IMR-90 (cell line): ENCODE measurements around the gene BCAR1. TPM values are rescaled to one million over a fixed set of nuclear protein-coding genes. Genes with fewer than 3 reads are reported as not detected.
A peak's percentile ranks its signal among the peaks of the same experiment; 100 is the strongest.

Experiments used
- ATAC-seq: fragments of 200-7000 bp; cut with Tn5 transposase; 2 replicates; pipeline ENCODE4 v1.9.1; 2020; ENCODE audit warnings: low read depth, mild to moderate bottlenecking, moderate library complexity
- BruUV-seq: library from RNA; stranded (reverse); fragments of 400-500 nt; replicated peaks from 2 replicates; lab custom pipeline; 2021; lab: Mats Ljungman, UMichigan
- CTCF ChIA-PET: fragments of 300-600 bp; formaldehyde crosslinking; extraction: SDS; loops from one replicate; lab custom pipeline; 2021; ENCODE audit warnings: antibody characterized with exemption; lab: Yijun Ruan, JAX
- POLR2A ChIA-PET: fragments of 300-600 bp; sonication (Branson Sonifier 250); formaldehyde crosslinking; loops from one replicate; lab custom pipeline; 2022; ENCODE audit warnings: antibody characterized with exemption; ENCODE audit not compliant: unreplicated experiment; lab: Charles Lee
- DNase-seq: peaks from one replicate; pipeline ENCODE4 v3.0.0; 2013
- H2AFZ ChIP-seq: replicated peaks from 2 replicates; pipeline ENCODE3; 2013; ENCODE audit warnings: low read length, mild to moderate bottlenecking; ENCODE audit not compliant: poor library complexity
- H2AK5ac ChIP-seq: 2 replicates; pipeline ENCODE4 v1.6.1; 2013; ENCODE audit warnings: low read depth, low read length, inconsistent platforms
- H2AK9ac ChIP-seq: replicated peaks from 2 replicates; pipeline ENCODE3; 2013; ENCODE audit warnings: mild to moderate bottlenecking, low read depth, low read length, moderate library complexity; ENCODE audit not compliant: poor library complexity
- H2BK120ac ChIP-seq: 2 replicates; pipeline ENCODE4 v1.6.1; 2013; ENCODE audit warnings: low read depth, low read length, inconsistent platforms
- H2BK15ac ChIP-seq: 3 replicates; pipeline ENCODE4 v1.6.1; 2013; ENCODE audit warnings: low read depth, low read length, inconsistent platforms
- H2BK20ac ChIP-seq: 2 replicates; pipeline ENCODE4 v1.6.1; 2013; ENCODE audit warnings: low read depth, mild to moderate bottlenecking, inconsistent platforms, low read length, moderate library complexity
- H2BK5ac ChIP-seq: 2 replicates; pipeline ENCODE4 v1.6.1; 2013; ENCODE audit warnings: mild to moderate bottlenecking, low read depth, low read length, inconsistent platforms; ENCODE audit not compliant: poor library complexity, severe bottlenecking
- H3K14ac ChIP-seq: replicated peaks from 2 replicates; pipeline ENCODE4 v1.6.1; 2013; ENCODE audit warnings: low read depth, low read length, inconsistent platforms
- H3K18ac ChIP-seq: 2 replicates; pipeline ENCODE4 v1.6.1; 2013; ENCODE audit warnings: low read depth, low read length, control low read depth
- H3K23ac ChIP-seq: 2 replicates; pipeline ENCODE4 v1.6.1; 2013; ENCODE audit warnings: low read depth, low read length, inconsistent platforms
- H3K27ac ChIP-seq: 2 replicates; pipeline ENCODE4 v1.5.1; 2013; ENCODE audit warnings: mild to moderate bottlenecking, control low read depth, low read length; ENCODE audit not compliant: insufficient read depth
- H3K27me3 ChIP-seq: 2 replicates; pipeline ENCODE4 v1.6.1; 2013; ENCODE audit warnings: low read length; ENCODE audit not compliant: control insufficient read depth, insufficient read depth
- H3K36me3 ChIP-seq: 2 replicates; pipeline ENCODE4 v1.6.1; 2013; ENCODE audit warnings: low read length, mixed read lengths; ENCODE audit not compliant: control insufficient read depth, insufficient read depth
- H3K4ac ChIP-seq: 2 replicates; pipeline ENCODE4 v1.6.1; 2013; ENCODE audit warnings: low read depth, low read length, inconsistent platforms
- H3K4me1 ChIP-seq: 2 replicates; pipeline ENCODE4 v1.6.1; 2013; ENCODE audit warnings: low read length, mixed read lengths; ENCODE audit not compliant: control insufficient read depth, insufficient read depth
- H3K4me2 ChIP-seq: 2 replicates; pipeline ENCODE4 v1.6.1; 2013; ENCODE audit warnings: low read depth, mild to moderate bottlenecking, control low read depth, low read length, moderate library complexity
- H3K4me3 ChIP-seq: 2 replicates; pipeline ENCODE4 v1.5.1; 2013; ENCODE audit warnings: low read depth, mild to moderate bottlenecking, control low read depth, low read length, moderate library complexity; ENCODE audit not compliant: insufficient read depth
- H3K56ac ChIP-seq: 2 replicates; pipeline ENCODE4 v1.6.1; 2013; ENCODE audit warnings: low read length, inconsistent platforms; ENCODE audit not compliant: insufficient read depth; ENCODE audit errors: extremely low read depth
- H3K79me1 ChIP-seq, 2 experiments: 2 replicates each; pipeline ENCODE4 v1.6.1; 2013; ENCODE audit warnings: low read length in 2 of 2, inconsistent platforms in 1 of 2, low read depth in 1 of 2
- H3K9ac ChIP-seq: 2 replicates; pipeline ENCODE4 v1.6.1; 2013; ENCODE audit warnings: low read depth, low read length, control low read depth
- H3K9me1 ChIP-seq: 2 replicates; pipeline ENCODE4 v1.6.1; 2013; ENCODE audit warnings: low read length, inconsistent platforms; ENCODE audit not compliant: insufficient read depth
- H3K9me3 ChIP-seq: 2 replicates; pipeline ENCODE4 v1.6.1; 2013; ENCODE audit warnings: low read length; ENCODE audit not compliant: control insufficient read depth, insufficient read depth
- H4K20me1 ChIP-seq: 2 replicates; pipeline ENCODE4 v1.6.1; 2013; ENCODE audit warnings: low read length, inconsistent platforms; ENCODE audit not compliant: insufficient read depth
- H4K5ac ChIP-seq: 2 replicates; pipeline ENCODE4 v1.6.1; 2013; ENCODE audit warnings: mild to moderate bottlenecking, low read depth, low read length, control low read depth
- H4K8ac ChIP-seq, 2 experiments: 2 replicates each; pipeline ENCODE4 v1.6.1; 2013; ENCODE audit warnings: low read depth in 2 of 2, low read length in 2 of 2, control low read depth in 1 of 2, inconsistent platforms in 1 of 2
- H4K91ac ChIP-seq: 2 replicates; pipeline ENCODE4 v1.6.1; 2013; ENCODE audit warnings: low read depth, low read length, inconsistent platforms; ENCODE audit not compliant: insufficient read depth
- FOS ChIP-seq: fragments of 150-350 bp; IDR thresholded peaks from 2 replicates; pipeline ENCODE4 v1.6.1; 2016; ENCODE audit warnings: low read depth, low read length
- MAZ ChIP-seq: IDR thresholded peaks from 2 replicates; pipeline ENCODE4 v1.6.1; 2012; ENCODE audit warnings: low read depth, mild to moderate bottlenecking, low read length, improper control_type of control experiment, moderate library complexity, borderline replicate concordance
- WGBS, 2 experiments: methylation state at CpG; one replicate each; pipeline versions ENCODE4 v1.1.5 to v1.1.7; 2013; ENCODE audit warnings: missing lambda C conversion rate in 2 of 2; ENCODE audit not compliant: insufficient read length in 1 of 2; ENCODE audit errors: extremely low coverage in 2 of 2; 5-methylcytosine and 5-hydroxymethylcytosine counted together
- dilution Hi-C: fragments of 300-500 bp; cut with HindIII; formaldehyde crosslinking; loops from one replicate; pipeline ENCODE4 v1.14.3; 2018; ENCODE audit warnings: low sequenced_read_pairs; ENCODE audit not compliant: unreplicated experiment
- in situ Hi-C: fragments of 300-500 bp; cut with MboI; formaldehyde crosslinking; loops from 3 replicates; pipeline ENCODE4 v1.14.3; 2019; ENCODE audit warnings: low sequenced_read_pairs, inconsistent platforms, mixed read lengths
- intact Hi-C: fragments of 100-400 bp; cut with micrococcal nuclease; formaldehyde crosslinking; loops from 2 replicates; pipeline ENCODE4 v1.10.0; 2022
- polyA plus RNA-seq, 3 experiments: library from polyadenylated mRNA; depleted of rRNA; stranded (reverse); fragments of >200 nt; gene quantifications; 2 replicates each; pipeline ENCODE4 v1.2.3, GENCODE V29; 2012; ENCODE audit warnings: low replicate concordance in 1 of 3
- total RNA-seq: library from RNA; depleted of rRNA; stranded (reverse); fragments of >200 nt; gene quantifications from 2 replicates; pipeline ENCODE4 v1.2.3, GENCODE V29; 2012

The BCAR1 gene
- total and polyA plus RNA-seq, 2 of the 4 experiments (the other 2 are of a cell fraction), result 18.1 to 99.4 TPM

- H2AK5ac ChIP-seq, result no peak overlapping the region
- DNase-seq (peak; percentile 26), ATAC-seq (peak; percentile 16)
- H3K27me3 ChIP-seq, result no peaks in the 10 kb centered on the region
- H2AFZ ChIP-seq, result peak overlapping the region; percentile 58
- H2BK120ac ChIP-seq, result no peak overlapping the region
- H4K91ac ChIP-seq, result no peak overlapping the region
- H2AK9ac ChIP-seq, result peak overlapping the region; percentile 90
- no peak overlapping the region for H3K27ac ChIP-seq
- no peaks in the 10 kb centered on the region for H3K9me3 ChIP-seq
- dilution Hi-C loops, result no loop called here
- no peak overlapping the region for H2BK15ac ChIP-seq
- H3K4me3 ChIP-seq, result no peak overlapping the region
- H3K4ac ChIP-seq, result no peak overlapping the region
- no peak for TF ChIP-seq FOS
- TF ChIP-seq MAZ, result peak; percentile 22; the same call in 1 of the 2 replicates
- no peak overlapping the region for H2BK20ac ChIP-seq
- no peak overlapping the region for H2BK5ac ChIP-seq
- CTCF ChIA-PET, result no interaction called here
- H3K56ac ChIP-seq, result no peak overlapping the region
- H3K36me3 ChIP-seq, result peaks cover 27% of the 10 kb centered on the region
- no peak overlapping the region for H3K9ac ChIP-seq
- H3K9me1 ChIP-seq, result peaks cover 6% of the 10 kb centered on the region; the same call in 1 of the 2 replicates
- peaks cover 0 to 38% of the 10 kb centered on the region in 2 experiments; a peak in 2 of 4 replicates for H3K79me1 ChIP-seq
- H3K14ac ChIP-seq, result no peak overlapping the region
- WGBS, 2 experiments, result 80% methylated on average over 2 of the region's 12 CpGs; no CpG with 5 or more reads in 1 of the 2 experiments
- H4K8ac ChIP-seq, result no peak overlapping the region
- H3K4me1 ChIP-seq, result no peaks in the 10 kb centered on the region
- peaks cover 55% of the 10 kb centered on the region for H4K20me1 ChIP-seq
- no peak overlapping the region for H3K23ac ChIP-seq
- no TSS peak for BruUV-seq
- H3K4me2 ChIP-seq, result no peak overlapping the region
- POLR2A ChIA-PET, result no interaction called here
- H4K5ac ChIP-seq, result no peak overlapping the region
- no peak overlapping the region for H3K18ac ChIP-seq
- in situ Hi-C loops, result no loop called here
- intact Hi-C loops, result loop anchor here (2.0 kb wide), 1 partner anchor 18 kb away; the partner anchor contains the start of gene CTRB2
Observed at GRCh38 chr16:75225092-75225491, 26.3 kb downstream of the BCAR1 start.
